ENCODE data around the gene ST6GAL2.

GRCh38 chr2:106882673-106883072, 3.3 kb downstream of the ST6GAL2 start:
- TF ChIP-seq CTCF (IDR thresholded peaks at IDR 0.05) (no peak), POLR2A (IDR thresholded peaks at IDR 0.05) (no peak)

All from lower leg skin (tissue), 3 donors.